ENCODE data around the gene SPPL2A. TPM values are rescaled to one million over a fixed set of nuclear protein-coding genes. Genes with fewer than 3 reads are reported as not detected.

The SPPL2A gene, protein sequence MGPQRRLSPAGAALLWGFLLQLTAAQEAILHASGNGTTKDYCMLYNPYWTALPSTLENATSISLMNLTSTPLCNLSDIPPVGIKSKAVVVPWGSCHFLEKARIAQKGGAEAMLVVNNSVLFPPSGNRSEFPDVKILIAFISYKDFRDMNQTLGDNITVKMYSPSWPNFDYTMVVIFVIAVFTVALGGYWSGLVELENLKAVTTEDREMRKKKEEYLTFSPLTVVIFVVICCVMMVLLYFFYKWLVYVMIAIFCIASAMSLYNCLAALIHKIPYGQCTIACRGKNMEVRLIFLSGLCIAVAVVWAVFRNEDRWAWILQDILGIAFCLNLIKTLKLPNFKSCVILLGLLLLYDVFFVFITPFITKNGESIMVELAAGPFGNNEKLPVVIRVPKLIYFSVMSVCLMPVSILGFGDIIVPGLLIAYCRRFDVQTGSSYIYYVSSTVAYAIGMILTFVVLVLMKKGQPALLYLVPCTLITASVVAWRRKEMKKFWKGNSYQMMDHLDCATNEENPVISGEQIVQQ
- total RNA-seq: 84.3 and 113 TPM in 2 replicates

DNA sequence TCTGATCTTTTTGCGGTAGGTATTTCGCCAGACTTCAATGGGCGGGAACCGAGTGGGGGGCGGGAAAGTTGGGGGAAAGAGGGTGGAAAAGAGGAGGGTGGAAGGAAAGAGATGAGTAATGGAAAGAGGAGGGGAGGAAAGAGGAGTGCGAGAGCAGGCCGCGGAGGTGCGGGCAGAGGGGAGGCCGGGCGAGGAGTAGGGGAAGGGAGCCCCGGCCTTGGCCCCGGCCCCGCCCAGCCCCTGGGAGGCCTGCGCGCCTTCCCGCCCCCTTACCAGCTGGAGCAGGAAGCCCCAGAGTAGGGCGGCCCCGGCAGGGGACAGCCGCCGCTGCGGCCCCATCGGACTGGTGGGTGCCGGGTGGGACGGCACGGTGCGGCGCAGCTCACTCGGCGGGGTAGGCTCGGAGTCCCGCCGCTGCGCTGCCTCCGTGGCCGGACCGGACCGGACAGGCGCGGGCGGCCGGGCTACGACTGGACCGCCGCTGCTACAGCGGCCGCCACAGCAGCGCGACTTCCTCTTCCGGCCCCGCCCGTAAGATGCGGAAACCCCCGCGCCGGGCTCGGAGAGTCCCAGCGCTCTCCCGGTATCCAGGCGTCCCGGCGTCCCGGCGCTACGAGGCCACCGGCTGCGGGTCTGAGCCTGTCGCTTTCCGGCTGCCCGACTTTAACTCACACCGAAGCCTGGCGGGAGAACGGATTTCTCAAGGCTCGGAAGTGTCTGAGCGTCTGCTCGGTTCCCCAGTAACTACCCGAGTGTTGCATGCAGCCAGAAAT lies at the start of gene SPPL2A:
Gene SPPL2A, minus strand, starts transcription at position 512 of the 773 bp plus-strand sequence. Its CDS starts 173 bp downstream, at position 339.

DNA sequence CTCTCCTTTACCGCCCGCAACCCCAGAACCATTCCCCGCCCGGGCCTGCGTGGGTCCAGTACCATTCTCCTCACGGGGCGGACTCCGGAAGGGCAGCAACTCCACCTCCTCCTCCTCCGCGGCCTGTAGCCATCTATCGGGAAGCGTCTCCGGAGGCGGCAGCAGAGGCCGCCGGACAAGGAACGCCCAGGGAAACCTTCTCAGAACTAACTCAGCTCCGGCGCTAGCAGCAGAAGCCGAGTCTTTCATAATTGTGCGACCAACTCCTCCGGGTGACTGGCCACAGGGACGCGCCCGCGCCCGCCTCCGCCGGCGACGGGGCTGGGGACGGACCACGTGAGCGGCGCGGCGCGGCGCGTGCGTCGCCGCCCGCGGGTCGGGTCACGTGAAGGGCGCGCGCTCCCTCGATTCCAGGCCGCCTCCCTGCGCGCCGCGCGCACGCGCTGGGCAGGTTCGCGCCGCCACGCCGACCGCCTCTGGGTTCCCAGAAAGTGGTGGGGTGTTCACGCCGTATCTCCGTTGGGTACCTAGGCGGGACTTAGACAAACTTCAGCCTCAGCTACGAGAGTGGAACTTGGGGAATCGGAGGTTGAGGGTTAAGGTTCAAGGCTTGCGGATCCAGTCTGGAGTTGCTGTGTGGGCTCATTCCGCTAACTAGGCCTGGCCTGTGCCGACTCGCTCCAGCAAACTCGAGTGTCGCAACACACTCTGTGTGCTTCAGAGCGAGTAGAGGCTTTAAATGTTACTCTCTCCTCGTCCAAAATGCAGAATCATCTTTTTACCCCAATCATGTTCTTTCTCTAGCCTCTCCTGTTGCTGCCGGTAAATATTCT lies 78.8 kb downstream of the SPPL2A start, which contains the start of gene TRPM7:
Gene TRPM7, minus strand, starts transcription at position 329 of the 833 bp plus-strand sequence. Its CDS starts 264 bp downstream, at position 65.

Other genes starting within 250 kb of the SPPL2A start
- not detected in 2 replicates for gene USP50, start 219.0 kb downstream of the SPPL2A start, total RNA-seq
- gene TRPM7, start 78.9 kb downstream of the SPPL2A start, total RNA-seq: 12.8 and 13.8 TPM in 2 replicates
- gene AP4E1, start 143.0 kb upstream of the SPPL2A start, total RNA-seq: 3.7 and 5.9 TPM in 2 replicates

Measured in bronchus fibroblast of lung (primary cell).